Measurements from ENCODE around the gene TMEM135.

The TMEM135 gene

DNA sequence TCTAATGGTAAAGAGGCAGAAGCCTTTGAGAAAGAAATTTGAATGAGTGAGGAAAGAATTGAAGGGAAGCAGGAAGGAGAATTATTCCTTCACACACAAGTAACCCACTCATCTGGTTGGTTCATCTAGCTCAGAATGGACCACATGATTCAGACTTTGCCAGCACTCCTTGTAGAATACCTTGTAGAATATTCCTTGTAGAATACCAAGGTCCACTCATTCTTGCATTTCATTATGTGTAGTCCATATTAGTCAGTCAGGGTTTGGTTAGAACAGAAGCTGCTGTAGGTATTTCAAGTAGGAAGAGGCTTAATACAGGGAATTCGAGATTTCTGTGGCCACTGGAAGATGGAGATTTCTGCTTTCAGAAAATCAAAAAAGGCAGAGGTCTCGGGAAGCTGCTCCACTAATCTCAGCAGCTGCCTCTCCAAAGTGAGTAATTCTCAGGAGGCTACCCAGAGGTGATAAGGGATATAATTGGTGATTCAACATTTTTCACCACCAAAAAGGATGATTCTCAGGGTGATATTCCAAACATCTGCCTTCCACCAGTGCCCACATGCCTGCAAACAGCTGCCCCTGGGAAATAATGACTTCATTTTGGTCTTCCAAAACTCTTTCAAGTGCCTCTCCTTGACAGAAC lies 329.1 kb downstream of the TMEM135 start:
- DNase-seq, result no peak

- DNase-seq, result no peak
Observed at GRCh38 chr11:87368151-87368550, 330.4 kb downstream of the TMEM135 start.

GRCh38 chr11:87368858-87369480 lies 331.2 kb downstream of the TMEM135 start:
- DNase-seq, result no peak

- no peak for DNase-seq
Observed at GRCh38 chr11:87369888-87370287, 332.2 kb downstream of the TMEM135 start.

DNA sequence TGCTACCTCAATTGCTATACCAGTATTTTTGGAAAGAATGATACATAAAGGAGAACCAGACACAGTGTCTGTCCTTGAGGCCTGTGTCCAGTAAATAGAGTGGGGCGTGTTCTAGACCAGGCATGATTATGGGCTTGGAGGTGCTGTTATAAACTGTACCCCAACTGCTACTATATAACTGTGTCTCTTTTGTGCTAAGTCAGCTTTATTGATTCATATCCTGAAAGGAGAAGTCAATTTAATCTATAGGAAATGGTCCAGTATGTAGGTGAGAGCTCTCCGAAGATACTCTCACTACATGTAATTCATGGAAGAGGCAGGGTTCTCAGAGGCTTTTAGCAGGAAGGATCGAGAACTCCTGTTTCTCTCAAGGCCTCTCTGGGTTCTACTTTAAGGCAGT lies 334.3 kb downstream of the TMEM135 start:
- no peak for DNase-seq

Data from stimulated activated CD4-positive, alpha-beta T cell treated with anti-CD3 and anti-CD28 coated beads, Interleukin-12 subunit alpha, Interleukin-12 subunit beta, amount 100 ng/mL, for 4 hours (primary cell).